ENCODE measurements around the gene BEX5. TPM values are rescaled to one million over a fixed set of nuclear protein-coding genes. Genes with fewer than 3 reads are reported as not detected.
A peak's percentile ranks its signal among the peaks of the same experiment; 100 is the strongest.
"Not testable (repeated sequence)": the region's sequence is repeated elsewhere in the genome, so short reads cannot be mapped to it uniquely, and the experiment has no call there.

Gene BEX5
- total RNA-seq, 4 donors from 2014 or later = 1.6 to 7.1 (median 2.0) TPM

GRCh38 chrX:102138064-102138463 is 17.7 kb downstream of the BEX5 start:
- no peak overlapping the region for H3K27ac ChIP-seq
- no peaks in the 10 kb centered on the region for H3K4me1 ChIP-seq
- 67% methylated on average over 4 of the region's 4 CpGs for WGBS
- TF ChIP-seq CTCF (IDR thresholded peaks at IDR 0.05) (no peak), POLR2A (IDR thresholded peaks at IDR 0.05) (no peak), EP300 (IDR thresholded peaks at IDR 0.05) (no peak), POLR2AphosphoS5 (IDR thresholded peaks at IDR 0.05) (no peak)
- H3K36me3 ChIP-seq = no peaks in the 10 kb centered on the region
- H3K4me3 ChIP-seq = no peak overlapping the region
- H3K27me3 ChIP-seq = peaks cover 12% of the 10 kb centered on the region
- DNase-seq (ENCODE audit: low spot score in 2 of 2) = no peak
- H3K9me3 ChIP-seq = no peaks in the 10 kb centered on the region

GRCh38 chrX:102129473-102129872 is 26.3 kb downstream of the BEX5 start:
- H3K4me1 ChIP-seq = no peaks in the 10 kb centered on the region
- peaks cover 5% of the 10 kb centered on the region for H3K27me3 ChIP-seq
- H3K27ac ChIP-seq = no peak overlapping the region
- TF ChIP-seq CTCF (IDR thresholded peaks at IDR 0.05) (no peak), POLR2A (IDR thresholded peaks at IDR 0.05) (no peak), EP300 (IDR thresholded peaks at IDR 0.05) (no peak), POLR2AphosphoS5 (IDR thresholded peaks at IDR 0.05) (no peak)
- WGBS = 52% methylated on average over 1 of the region's 1 CpG
- no peaks in the 10 kb centered on the region for H3K9me3 ChIP-seq
- no peak for DNase-seq (ENCODE audit: low spot score in 2 of 2)
- H3K36me3 ChIP-seq = no peaks in the 10 kb centered on the region
- H3K4me3 ChIP-seq = no peak overlapping the region

- WGBS = 32% methylated on average over 8 of the region's 8 CpGs
Measured at GRCh38 chrX:102126863-102127262, 28.9 kb downstream of the BEX5 start.

GRCh38 chrX:102126080-102126818 is 29.5 kb downstream of the BEX5 start:
- not testable (repeated sequence) for H3K36me3 ChIP-seq; H3K27me3 ChIP-seq; H3K27ac ChIP-seq; H3K4me1 ChIP-seq; DNase-seq (ENCODE audit: low spot score in 2 of 2); H3K9me3 ChIP-seq
- 30% methylated on average over 19 of the region's 21 CpGs for WGBS
- H3K4me3 ChIP-seq = peak overlapping the region; percentile 12

More at GRCh38 chrX:102126863-102127262, 28.9 kb downstream of the BEX5 start:
- no peaks in the 10 kb centered on the region for H3K4me1 ChIP-seq
- H3K4me3 ChIP-seq = no peak overlapping the region
- DNase-seq (ENCODE audit: low spot score in 2 of 2) = no peak
- H3K9me3 ChIP-seq = no peaks in the 10 kb centered on the region
- H3K27ac ChIP-seq = no peak overlapping the region
- H3K36me3 ChIP-seq = no peaks in the 10 kb centered on the region
- TF ChIP-seq CTCF (IDR thresholded peaks at IDR 0.05) (no peak), POLR2AphosphoS5 (IDR thresholded peaks at IDR 0.05) (no peak)
- peaks cover 5% of the 10 kb centered on the region for H3K27me3 ChIP-seq

GRCh38 chrX:102125436-102125835 is 30.3 kb downstream of the BEX5 start, which contains the start of gene TCEAL2:
TSS of gene TCEAL2 (plus strand) at chrX:102125679. CDS start at chrX:102126831, 1,152 bp downstream.
- H3K27ac ChIP-seq = not testable (repeated sequence)

GRCh38 chrX:102125014-102125413 is 30.8 kb downstream of the BEX5 start:
- not testable (repeated sequence) for H3K4me1 ChIP-seq; H3K27ac ChIP-seq; H3K27me3 ChIP-seq; H3K36me3 ChIP-seq; DNase-seq (ENCODE audit: low spot score in 2 of 2); H3K9me3 ChIP-seq
- H3K4me3 ChIP-seq = peak overlapping the region; percentile 12
- 36% methylated on average over 6 of the region's 10 CpGs for WGBS

More at GRCh38 chrX:102125436-102125835, 30.3 kb downstream of the BEX5 start, which contains the start of gene TCEAL2:
- not testable (repeated sequence) for H3K9me3 ChIP-seq; H3K4me1 ChIP-seq; H3K27me3 ChIP-seq; DNase-seq (ENCODE audit: low spot score in 2 of 2); H3K36me3 ChIP-seq
- WGBS = 27% methylated on average over 9 of the region's 38 CpGs
- H3K4me3 ChIP-seq = peak within 1 kb of the TSS; percentile 12

- no peak for TF ChIP-seq CTCF (IDR thresholded peaks at IDR 0.05)
- no peak for TF ChIP-seq EP300 (IDR thresholded peaks at IDR 0.05)
- no peak for TF ChIP-seq POLR2AphosphoS5 (IDR thresholded peaks at IDR 0.05)
- TF ChIP-seq POLR2A (IDR thresholded peaks at IDR 0.05) = no peak
- H3K36me3 ChIP-seq = no peaks in the 10 kb centered on the region
- no peak for DNase-seq (ENCODE audit: low spot score in 2 of 2)
- H3K27me3 ChIP-seq = no peaks in the 10 kb centered on the region
- 87% methylated on average over 2 of the region's 2 CpGs for WGBS
- no peaks in the 10 kb centered on the region for H3K4me1 ChIP-seq
- no peak overlapping the region for H3K4me3 ChIP-seq
- H3K27ac ChIP-seq = no peak overlapping the region
- H3K9me3 ChIP-seq = no peaks in the 10 kb centered on the region
Measured at GRCh38 chrX:102115748-102116147, 40.0 kb downstream of the BEX5 start.
